Astrocyte of the spinal cord (primary cell): Measurements from ENCODE around the gene AASS.
A peak's percentile ranks its signal among the peaks of the same experiment; 100 is the strongest.
"Not testable (repeated sequence)": the region's sequence is repeated elsewhere in the genome, so short reads cannot be mapped to it uniquely, and the experiment has no call there.

Experiments used
- DNase-seq: peaks from one replicate; pipeline ENCODE4 v3.0.0; 2011; ENCODE audit warnings: low read depth, low spot score
- H3K4me3 ChIP-seq: 2 replicates; pipeline ENCODE4 v1.5.1; 2011; ENCODE audit warnings: low read depth, mild to moderate bottlenecking, low read length, moderate library complexity
- in situ Hi-C: cut with HindIII; loops from 2 replicates; pipeline ENCODE4 v1.10.0; 2017; ENCODE audit warnings: low sequenced_read_pairs
- TF ChIP-seq, protein P1 (sequence below): IDR thresholded peaks from 2 replicates; pipeline ENCODE4 v1.5.1; 2012; ENCODE audit warnings: low read depth, mild to moderate bottlenecking, low read length, inconsistent platforms

Gene AASS

DNA sequence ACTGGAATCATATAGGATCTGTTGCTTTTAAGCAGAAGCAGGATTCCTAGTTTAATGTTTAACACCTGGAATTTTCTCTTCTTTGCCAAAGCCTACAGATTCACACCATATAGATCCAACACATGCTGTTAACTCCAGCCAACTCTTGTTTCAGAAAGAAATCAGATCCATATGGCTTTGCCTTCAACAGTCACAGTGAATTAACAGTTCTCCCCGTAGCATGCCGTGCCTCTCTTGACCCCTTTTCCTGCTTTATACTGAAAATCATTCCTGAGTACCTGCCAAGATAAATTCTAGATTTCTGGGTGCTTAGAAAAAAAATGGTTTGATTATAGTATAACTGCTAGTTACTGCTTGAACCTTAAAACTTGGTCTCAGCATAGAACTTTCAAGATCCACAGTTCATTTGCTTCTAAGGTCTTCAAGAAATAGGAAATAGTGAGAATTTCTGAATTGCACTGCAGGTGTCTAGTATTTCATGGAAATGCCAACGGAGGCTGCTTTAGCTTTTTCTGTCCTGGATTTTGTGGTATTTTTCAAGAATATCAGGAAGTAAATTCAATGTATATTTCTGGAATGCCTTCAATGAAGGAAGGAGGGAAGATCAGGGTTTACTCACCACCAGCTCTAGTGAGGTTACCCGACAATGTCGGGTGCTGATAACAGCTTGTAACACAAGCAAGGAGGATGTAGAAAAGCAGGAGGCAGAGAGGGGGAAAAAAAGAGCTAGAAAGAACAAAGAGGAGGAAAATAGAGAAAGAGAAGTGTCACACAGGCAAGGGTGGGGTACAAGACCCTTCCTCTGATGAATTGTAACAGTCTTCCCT lies 6.6 kb downstream of the AASS start:
- in situ Hi-C loops: no loop called here
- peak; percentile 62 for DNase-seq
- H3K4me3 ChIP-seq: peak overlapping the region; percentile 34
- TF ChIP-seq, protein P1, sequence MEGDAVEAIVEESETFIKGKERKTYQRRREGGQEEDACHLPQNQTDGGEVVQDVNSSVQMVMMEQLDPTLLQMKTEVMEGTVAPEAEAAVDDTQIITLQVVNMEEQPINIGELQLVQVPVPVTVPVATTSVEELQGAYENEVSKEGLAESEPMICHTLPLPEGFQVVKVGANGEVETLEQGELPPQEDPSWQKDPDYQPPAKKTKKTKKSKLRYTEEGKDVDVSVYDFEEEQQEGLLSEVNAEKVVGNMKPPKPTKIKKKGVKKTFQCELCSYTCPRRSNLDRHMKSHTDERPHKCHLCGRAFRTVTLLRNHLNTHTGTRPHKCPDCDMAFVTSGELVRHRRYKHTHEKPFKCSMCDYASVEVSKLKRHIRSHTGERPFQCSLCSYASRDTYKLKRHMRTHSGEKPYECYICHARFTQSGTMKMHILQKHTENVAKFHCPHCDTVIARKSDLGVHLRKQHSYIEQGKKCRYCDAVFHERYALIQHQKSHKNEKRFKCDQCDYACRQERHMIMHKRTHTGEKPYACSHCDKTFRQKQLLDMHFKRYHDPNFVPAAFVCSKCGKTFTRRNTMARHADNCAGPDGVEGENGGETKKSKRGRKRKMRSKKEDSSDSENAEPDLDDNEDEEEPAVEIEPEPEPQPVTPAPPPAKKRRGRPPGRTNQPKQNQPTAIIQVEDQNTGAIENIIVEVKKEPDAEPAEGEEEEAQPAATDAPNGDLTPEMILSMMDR: no peak

DNA sequence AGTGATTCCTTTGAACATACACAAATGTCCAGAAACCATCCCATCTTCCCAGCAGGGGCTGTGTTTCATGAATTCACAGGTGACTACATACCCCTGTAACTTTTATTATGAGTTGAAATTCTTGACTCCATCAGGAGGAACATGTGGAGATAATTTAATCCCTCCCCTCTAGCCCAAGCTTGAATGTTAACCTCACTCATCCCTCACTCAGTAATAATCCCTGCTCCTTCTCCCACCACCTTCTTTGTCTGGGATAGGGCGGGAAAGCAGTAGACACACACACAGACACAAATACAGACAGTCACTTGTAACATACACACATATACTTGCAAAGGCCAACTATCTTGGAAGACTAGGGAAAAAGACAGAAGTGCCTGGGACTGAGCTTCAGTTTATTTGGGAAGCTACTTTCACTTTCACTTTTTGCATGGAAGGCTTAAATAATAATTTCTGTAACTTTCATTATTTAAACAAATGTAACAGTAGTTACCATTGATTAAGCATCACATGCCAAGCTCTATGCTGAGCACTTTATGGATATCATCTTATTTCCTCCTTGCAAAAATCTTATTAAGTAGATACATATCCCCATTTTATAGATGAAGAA lies 7.3 kb downstream of the AASS start:
- DNase-seq: peak; percentile 63
- TF ChIP-seq, protein P1: no peak
- in situ Hi-C loops: no loop called here
- peak overlapping the region; percentile 34 for H3K4me3 ChIP-seq

DNA sequence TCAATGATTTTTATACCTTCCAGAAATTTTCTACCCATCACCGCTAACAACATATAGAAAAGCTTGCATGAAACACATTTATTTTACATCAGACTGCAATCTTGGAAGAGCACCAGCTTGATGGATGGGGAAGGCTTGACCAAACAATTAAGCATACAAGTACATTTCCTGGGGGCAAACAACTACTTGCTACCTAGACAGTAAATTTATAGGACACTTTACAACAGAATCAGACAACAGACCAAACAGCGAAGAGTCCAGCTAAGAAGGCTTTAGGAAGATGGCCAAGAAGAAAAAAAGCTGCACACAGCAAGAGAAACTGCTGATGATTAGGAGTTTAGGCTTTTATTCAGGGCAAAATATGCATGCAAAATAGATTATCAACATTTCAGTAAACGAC lies 8.0 kb downstream of the AASS start:
- DNase-seq: peak; percentile 28
- no peak overlapping the region for H3K4me3 ChIP-seq
- in situ Hi-C loops: no loop called here
- TF ChIP-seq, protein P1: no peak

DNA sequence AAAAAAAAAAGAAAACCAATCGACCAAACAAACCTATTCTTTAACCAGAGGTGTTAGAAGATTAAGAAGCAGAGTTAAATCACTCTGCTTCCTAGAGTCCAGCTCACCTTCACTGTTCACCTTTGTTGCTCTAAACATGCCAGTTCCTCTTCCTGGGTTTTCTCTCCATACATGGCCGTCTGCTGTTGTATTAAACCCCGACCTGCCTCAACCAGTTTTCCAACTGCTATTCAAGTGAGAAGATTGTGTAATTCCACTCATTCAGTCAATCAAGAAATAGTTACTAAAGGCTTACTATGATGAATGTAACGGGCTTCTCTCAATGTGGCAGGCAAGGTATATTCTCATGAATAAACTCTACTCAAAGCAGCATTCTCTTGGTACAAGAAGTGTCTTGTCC lies 8.8 kb downstream of the AASS start:
- H3K4me3 ChIP-seq: no peak overlapping the region
- TF ChIP-seq, protein P1: no peak
- in situ Hi-C loops: no loop called here
- no peak for DNase-seq

DNA sequence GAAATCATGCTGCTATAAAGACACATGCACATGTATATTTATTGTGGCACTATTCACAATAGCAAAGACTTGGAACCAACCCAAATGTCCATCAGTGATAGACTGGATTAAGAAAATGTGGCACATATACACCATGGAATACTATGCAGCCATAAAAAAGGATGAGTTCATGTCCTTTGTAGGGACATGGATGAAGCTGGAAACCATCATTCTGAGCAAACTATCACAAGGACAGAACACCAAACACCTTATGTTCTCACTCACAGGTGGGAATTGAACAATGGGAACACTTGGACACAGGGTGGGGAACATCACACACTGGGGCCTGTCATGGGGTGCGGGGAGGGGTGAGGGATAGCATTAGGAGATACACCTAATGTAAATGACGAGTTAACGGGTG lies 9.3 kb downstream of the AASS start:
- DNase-seq, in situ Hi-C loops, H3K4me3 ChIP-seq: not testable (repeated sequence)

DNA sequence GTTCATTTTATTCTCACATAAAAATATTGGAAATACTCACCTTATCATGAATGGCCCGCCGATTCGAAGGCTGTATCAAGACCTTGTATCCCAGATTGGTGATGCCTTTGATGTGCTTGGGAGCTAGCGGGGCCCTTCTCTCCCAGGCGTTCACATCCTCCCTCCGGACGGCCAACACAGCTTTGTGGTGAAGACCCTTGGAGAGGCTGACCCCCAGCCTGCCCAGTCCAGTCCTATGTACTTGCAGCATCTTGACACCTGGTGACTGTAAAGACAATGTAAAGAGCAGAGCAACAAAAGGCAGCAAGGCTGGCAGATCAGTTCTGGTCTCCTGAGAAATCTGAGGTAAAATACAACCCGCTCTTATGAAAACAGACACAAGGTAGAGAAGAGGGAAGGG lies 10.6 kb downstream of the AASS start:
- TF ChIP-seq, protein P1: no peak
- in situ Hi-C loops: no loop called here
- no peak overlapping the region for H3K4me3 ChIP-seq
- DNase-seq: no peak

DNA sequence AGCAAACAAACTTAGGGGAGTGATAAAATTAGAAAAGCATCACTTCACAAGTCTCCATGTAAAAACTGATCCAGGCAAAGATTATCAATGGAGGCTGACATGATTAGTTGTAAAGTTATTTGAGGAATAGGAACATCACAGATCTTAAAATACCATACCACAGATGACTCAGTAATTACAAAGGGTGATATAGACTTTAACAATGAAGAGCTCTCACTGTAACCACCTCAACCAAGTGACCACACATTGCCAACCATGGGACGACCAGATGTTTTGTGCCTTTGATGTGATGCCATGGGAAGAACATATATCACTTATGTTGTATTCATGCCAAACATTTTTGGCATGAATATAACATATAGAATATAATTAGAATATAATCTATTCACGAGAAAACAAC lies 11.7 kb downstream of the AASS start:
- TF ChIP-seq, protein P1: no peak
- DNase-seq: peak; percentile 64
- no peak overlapping the region for H3K4me3 ChIP-seq
- in situ Hi-C loops: no loop called here
